Upper lobe of left lung (tissue), 4 donors: ENCODE measurements around the gene ERCC5.

Experiments used
- CTCF ChIP-seq, 6 experiments: fragments of 450-650 bp in 4 of 6; fragments of 200-600 bp in 2 of 6; sonication (generic) in 2 of 6; IDR thresholded peaks; one replicate each; pipeline ENCODE4 v1.5.1; 2016 to 2019; ENCODE audit warnings: antibody characterized with exemption in 6 of 6
- EP300 ChIP-seq, 4 donors: sonication (generic); formaldehyde crosslinking; IDR thresholded peaks; one replicate each; pipeline ENCODE4 v1.5.1; 2017; ENCODE audit warnings: antibody characterized with exemption in 4 of 4, control low read depth in 2 of 4

- TF ChIP-seq CTCF (IDR thresholded peaks at IDR 0.05), result no peak
- TF ChIP-seq EP300 (IDR thresholded peaks at IDR 0.05), result no peak
Measured at GRCh38 chr13:102839462-102839861, 6.4 kb upstream of the ERCC5 start.
